Measurements from ENCODE around the gene MED14. TPM values are rescaled to one million over a fixed set of nuclear protein-coding genes. Genes with fewer than 3 reads are reported as not detected.

The MED14 gene
- total and polyA plus RNA-seq, 2 of the 13 experiments (the other 11 are each of a cell fraction or from before 2014, with no cell fraction given) = 10.2 to 16.3 TPM

GRCh38 chrX:40694802-40695201 lies 40.5 kb downstream of the MED14 start (continued):
- TF ChIP-seq TGIF2 (CRISPR knock-in tag; IDR thresholded peaks at IDR 0.05) = no peak
- no peak for TF ChIP-seq HNF1B (CRISPR knock-in tag; IDR thresholded peaks at IDR 0.05)
- TF ChIP-seq HDAC2 (CRISPR knock-in tag; IDR thresholded peaks at IDR 0.05) = no peak
- no peak for TF ChIP-seq ATF5 (CRISPR knock-in tag; IDR thresholded peaks at IDR 0.05; ENCODE audit: low read depth)
- no peak for TF ChIP-seq ZNF558 (CRISPR knock-in tag; IDR thresholded peaks at IDR 0.05; ENCODE audit: borderline replicate concordance)
- TF ChIP-seq LCORL (IDR thresholded peaks at IDR 0.05) = no peak
- no peak for TF ChIP-seq LCORL (CRISPR knock-in tag; IDR thresholded peaks at IDR 0.05)
- TF ChIP-seq MEIS1 (CRISPR knock-in tag; IDR thresholded peaks at IDR 0.05; ENCODE audit: borderline replicate concordance) = no peak
- no peak for TF ChIP-seq SMAD3 (CRISPR knock-in tag; IDR thresholded peaks at IDR 0.05)
- no peak for TF ChIP-seq REST (IDR thresholded peaks at IDR 0.05; ENCODE audit: borderline replicate concordance in 1 of 2, low read depth in 1 of 2, low read length in 2 of 2)

All from HepG2 (cell line).